GM06990 (cell line): Measurements from ENCODE around the gene RERE.
A peak's percentile ranks its signal among the peaks of the same experiment; 100 is the strongest.

ENCODE experiments used
- DNase-seq: peaks from one replicate; pipeline ENCODE4 v3.0.0-alpha.2; 2011; ENCODE audit not compliant: insufficient read length; ENCODE audit errors: extremely low read depth
- H3K27me3 ChIP-seq: replicated peaks from 2 replicates; pipeline ENCODE4 v1.6.0; 2011; ENCODE audit warnings: low read length; ENCODE audit not compliant: control insufficient read depth, insufficient read depth
- H3K36me3 ChIP-seq: 2 replicates; pipeline ENCODE4 v1.5.1; 2011; ENCODE audit warnings: low read length; ENCODE audit not compliant: control insufficient read depth, insufficient read depth
- H3K4me3 ChIP-seq: replicated peaks from 2 replicates; pipeline ENCODE4 v1.5.1; 2011; ENCODE audit warnings: low read depth, mild to moderate bottlenecking, control low read depth, low read length
- TF ChIP-seq, protein P1 (sequence below): IDR thresholded peaks from 2 replicates; pipeline ENCODE4 v1.5.1; 2011; ENCODE audit warnings: low read length, control low read depth, mild to moderate bottlenecking, inconsistent platforms; ENCODE audit not compliant: insufficient read depth, poor library complexity, severe bottlenecking

The RERE gene

DNA sequence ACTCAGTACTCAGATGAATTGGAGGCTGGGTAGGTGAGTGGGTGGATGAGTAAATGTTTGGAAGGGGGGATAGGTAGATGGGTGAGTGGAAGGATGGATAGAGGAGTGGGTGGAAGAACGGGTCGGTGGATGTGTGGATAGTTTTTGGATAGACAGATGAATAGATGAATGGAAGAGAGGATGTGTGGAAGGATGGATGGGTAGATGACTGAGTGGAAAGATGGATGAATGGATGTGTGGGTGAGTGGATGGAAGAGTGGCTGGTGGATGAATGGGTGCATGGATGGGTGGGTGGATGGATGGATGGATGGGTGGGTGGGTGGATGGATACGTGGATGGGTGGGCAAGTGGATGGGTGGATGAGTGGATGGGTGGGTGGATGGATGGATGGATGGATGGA lies 495.8 kb downstream of the RERE start:
- Histone ChIP-seq H3K36me3 (no peaks in the 10 kb centered on the region), H3K4me3 (no peak overlapping the region), H3K27me3 (no peaks in the 10 kb centered on the region; the same call in 1 of the 2 replicates)
- TF ChIP-seq, protein P1, sequence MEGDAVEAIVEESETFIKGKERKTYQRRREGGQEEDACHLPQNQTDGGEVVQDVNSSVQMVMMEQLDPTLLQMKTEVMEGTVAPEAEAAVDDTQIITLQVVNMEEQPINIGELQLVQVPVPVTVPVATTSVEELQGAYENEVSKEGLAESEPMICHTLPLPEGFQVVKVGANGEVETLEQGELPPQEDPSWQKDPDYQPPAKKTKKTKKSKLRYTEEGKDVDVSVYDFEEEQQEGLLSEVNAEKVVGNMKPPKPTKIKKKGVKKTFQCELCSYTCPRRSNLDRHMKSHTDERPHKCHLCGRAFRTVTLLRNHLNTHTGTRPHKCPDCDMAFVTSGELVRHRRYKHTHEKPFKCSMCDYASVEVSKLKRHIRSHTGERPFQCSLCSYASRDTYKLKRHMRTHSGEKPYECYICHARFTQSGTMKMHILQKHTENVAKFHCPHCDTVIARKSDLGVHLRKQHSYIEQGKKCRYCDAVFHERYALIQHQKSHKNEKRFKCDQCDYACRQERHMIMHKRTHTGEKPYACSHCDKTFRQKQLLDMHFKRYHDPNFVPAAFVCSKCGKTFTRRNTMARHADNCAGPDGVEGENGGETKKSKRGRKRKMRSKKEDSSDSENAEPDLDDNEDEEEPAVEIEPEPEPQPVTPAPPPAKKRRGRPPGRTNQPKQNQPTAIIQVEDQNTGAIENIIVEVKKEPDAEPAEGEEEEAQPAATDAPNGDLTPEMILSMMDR = no peak
- DNase-seq = no peak

DNA sequence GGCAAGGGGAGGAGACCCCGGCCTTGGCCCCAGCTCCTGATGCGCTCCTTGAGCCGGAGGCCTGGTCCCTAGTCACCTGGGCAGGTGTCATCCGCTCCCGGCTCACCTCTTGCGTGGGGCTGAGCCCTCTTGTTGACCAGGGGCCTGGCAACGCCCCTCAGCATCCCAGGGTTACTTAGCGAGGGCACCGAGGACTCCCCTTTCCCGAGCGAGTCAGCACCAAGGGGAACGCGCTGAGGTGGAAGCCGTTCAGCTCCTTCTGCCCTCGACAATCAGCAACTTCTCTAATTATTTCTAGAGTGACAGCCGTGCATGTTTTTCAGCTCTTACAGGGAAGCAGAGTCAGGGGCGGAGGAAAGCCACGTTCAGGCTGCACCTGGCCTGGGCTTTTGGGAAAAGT lies 499.0 kb downstream of the RERE start:
- DNase-seq = no peak
- peak overlapping the region; percentile 55 for H3K4me3 ChIP-seq
- H3K27me3 ChIP-seq = peaks cover 2% of the 10 kb centered on the region

DNA sequence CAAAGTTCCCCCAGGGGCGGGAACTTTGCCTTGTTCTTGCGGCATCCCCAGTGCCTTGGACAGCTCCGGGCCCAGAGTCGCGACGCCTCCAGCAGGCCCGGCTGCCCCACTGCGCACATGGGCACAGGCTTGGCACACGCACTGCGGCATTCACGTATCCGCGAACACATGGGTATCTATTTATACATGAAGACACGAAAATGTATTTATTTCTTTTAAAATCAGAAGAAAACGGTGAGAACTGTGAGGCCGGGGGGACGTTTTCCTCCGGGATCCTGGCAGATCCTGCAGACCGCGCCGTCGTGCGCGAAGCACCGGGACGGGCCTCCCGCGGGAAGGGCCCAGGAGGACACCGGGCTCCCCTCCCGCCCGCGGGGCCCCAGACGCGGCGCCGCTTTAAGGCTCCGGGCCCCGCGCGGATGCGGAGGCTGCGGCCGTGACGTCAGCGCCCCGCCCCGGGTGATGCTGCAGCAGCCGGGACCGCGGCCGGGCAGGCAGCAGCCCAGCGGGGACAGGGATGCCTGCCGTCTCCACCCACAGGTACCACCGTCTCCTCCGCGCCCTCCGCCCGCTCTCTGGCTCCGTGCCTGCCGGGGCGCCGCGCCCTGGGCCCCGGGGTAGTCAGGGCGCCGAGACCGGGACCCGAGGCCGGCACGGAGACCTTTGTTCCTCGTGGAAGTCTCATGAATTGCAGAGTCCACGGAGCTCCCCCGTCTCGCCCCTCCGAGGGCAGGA lies 499.6 kb downstream of the RERE start, which contains the start of gene SLC45A1:
SLC45A1 (plus strand) TSS at position 468 of the 735 bp plus-strand sequence. CDS start 6,216 bp downstream, outside the sequence.
- H3K4me3 ChIP-seq = peak within 1 kb of the TSS; percentile 55

More for the DNA sequence above, 499.0 kb downstream of the RERE start:
- TF ChIP-seq, protein P1 = no peak
- H3K36me3 ChIP-seq = no peaks in the 10 kb centered on the region

DNA sequence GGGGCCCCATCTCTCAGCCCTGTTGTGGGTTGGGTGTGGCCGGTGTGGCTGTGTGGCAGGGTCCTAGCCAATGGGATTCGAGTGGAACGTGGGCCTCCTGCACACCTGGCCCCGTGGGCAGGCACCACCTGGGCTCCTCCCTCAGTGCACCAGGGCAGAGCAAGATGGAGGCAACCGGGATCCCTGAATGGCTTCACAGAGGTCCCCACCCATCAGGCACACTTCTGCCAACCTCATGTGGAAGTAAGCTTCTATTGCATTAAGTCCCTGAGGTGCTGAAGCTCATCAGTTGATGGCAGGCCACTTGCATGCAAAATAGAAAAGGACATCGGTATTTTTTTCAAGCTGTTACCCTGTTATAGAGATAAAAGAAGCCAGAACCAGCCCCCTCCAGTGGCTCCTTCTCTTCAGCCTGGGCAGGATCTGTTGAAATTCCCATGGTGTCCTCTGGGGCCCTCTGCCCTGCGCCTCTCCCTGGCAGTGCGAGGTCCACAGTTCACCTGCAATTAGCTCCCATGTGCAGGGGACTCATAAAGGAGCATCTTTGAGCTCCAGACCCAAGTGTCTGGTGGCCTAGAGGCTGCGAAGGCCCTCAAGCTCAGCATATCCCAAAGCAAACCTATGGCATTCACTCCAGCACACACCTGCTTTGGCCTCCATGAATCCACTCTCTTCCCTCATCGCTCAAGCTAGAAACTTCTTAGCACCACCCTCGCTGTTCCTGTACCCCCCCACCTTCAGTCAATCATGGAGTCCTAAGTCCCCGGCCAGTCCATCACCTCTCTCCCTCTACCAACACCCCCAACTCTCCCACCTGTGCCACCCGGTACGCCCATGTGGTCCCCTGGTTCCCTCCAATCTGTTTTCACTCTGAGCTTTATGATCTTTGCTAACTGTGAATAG lies 501.6 kb downstream of the RERE start:
- H3K36me3 ChIP-seq = no peaks in the 10 kb centered on the region
- TF ChIP-seq, protein P1 = no peak
- H3K4me3 ChIP-seq = no peak overlapping the region
- H3K27me3 ChIP-seq = peaks cover 2% of the 10 kb centered on the region
- no peak for DNase-seq

More for the DNA sequence above, 499.6 kb downstream of the RERE start, which contains the start of gene SLC45A1:
- Histone ChIP-seq H3K36me3 (no peaks in the 10 kb centered on the region), H3K27me3 (peaks cover 2% of the 10 kb centered on the region)
- TF ChIP-seq, protein P1 = no peak
- DNase-seq = peak; percentile 64

DNA sequence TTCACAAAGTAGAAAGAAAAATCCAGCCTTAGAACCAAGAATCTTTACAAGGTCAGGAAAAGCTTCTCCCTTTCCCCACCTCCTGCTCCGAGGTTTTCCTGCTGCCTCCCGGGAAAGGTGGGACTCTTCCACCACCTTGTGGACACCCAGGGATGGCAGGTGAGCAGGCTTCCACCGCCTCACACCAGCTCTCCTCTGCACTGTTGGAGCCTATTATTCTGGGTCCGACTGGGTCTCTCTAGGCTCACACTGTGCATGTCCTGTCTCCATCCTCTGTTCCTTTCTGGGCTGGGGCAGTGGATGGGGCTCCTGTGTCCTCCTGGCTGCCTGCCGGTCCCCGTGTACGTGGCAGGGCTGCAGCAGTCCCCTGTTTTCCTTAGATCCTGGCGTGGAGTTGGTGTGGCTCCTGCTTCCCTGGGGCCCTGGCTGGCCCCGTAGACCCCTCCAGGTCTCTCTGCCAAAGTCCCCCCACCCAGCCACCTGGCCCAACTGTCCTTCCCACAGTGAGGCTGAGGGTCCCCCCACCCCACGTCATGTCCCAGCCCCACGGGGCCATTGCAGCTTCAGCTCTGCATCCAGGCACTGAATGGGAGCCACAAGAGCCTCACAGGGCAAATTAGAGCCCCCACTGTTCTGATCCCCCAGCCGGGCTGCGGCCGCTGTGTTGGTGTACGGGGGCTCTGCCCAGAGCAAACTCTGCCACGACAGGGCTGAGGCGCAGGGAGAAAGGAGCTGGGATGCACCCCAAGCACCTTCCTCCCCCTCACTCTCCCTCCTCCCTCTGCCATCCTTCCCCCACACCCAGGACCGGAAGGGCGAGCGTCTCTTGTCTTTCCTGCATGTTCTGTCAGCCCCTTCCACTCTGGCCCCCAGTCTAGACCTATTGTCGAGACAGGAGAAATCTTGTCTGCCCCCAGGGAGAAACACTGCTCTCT lies 502.8 kb downstream of the RERE start:
- Histone ChIP-seq H3K36me3 (no peaks in the 10 kb centered on the region), H3K4me3 (no peak overlapping the region), H3K27me3 (peaks cover 2% of the 10 kb centered on the region)
- TF ChIP-seq, protein P1 = peak; percentile 79
- no peak for DNase-seq
